HG02588 (cell line): ENCODE data around the gene GMPS.
A peak's percentile ranks its signal among the peaks of the same experiment; 100 is the strongest.
"Not testable (repeated sequence)": the region's sequence is repeated elsewhere in the genome, so short reads cannot be mapped to it uniquely, and the experiment has no call there.

Experiments
- ATAC-seq: cut with Tn5 transposase; IDR thresholded peaks from one replicate; pipeline ENCODE4 v1.9.1; 2021; ENCODE audit warnings: mild to moderate bottlenecking, moderate library complexity; ENCODE audit not compliant: unreplicated experiment

Gene GMPS

GRCh38 chr3:155870133-155870944 is at the start of gene GMPS:
Gene GMPS, plus strand, starts transcription at chr3:155870650. Its CDS starts 221 bp downstream, at chr3:155870871.
- ATAC-seq: peak; percentile 94

- not testable (repeated sequence) for ATAC-seq
These were observed 41.9 kb upstream of the GMPS start for GRCh38 chr3:155828490-155829098.

GRCh38 chr3:155835341-155836071 is 34.9 kb upstream of the GMPS start:
- no peak for ATAC-seq

GRCh38 chr3:155843569-155843968 is 26.9 kb upstream of the GMPS start:
- ATAC-seq: no peak

GRCh38 chr3:155846119-155846518 is 24.3 kb upstream of the GMPS start:
- no peak for ATAC-seq

GRCh38 chr3:155847993-155848392 is 22.5 kb upstream of the GMPS start:
- ATAC-seq: no peak

GRCh38 chr3:155849404-155849803 is 21.0 kb upstream of the GMPS start:
- not testable (repeated sequence) for ATAC-seq

GRCh38 chr3:155852341-155852740 is 18.1 kb upstream of the GMPS start:
- no peak for ATAC-seq

GRCh38 chr3:155853214-155854140 is 17.0 kb upstream of the GMPS start:
- ATAC-seq: peak; percentile 5

- peak; percentile 93 for ATAC-seq
These were observed 16.1 kb upstream of the GMPS start, which contains the start of gene SLC33A1 for GRCh38 chr3:155854141-155854940. Gene SLC33A1, minus strand, starts transcription at chr3:155854427. Its CDS starts 430 bp downstream, at chr3:155853997.

- ATAC-seq: no peak
These were observed 10.6 kb upstream of the GMPS start for GRCh38 chr3:155859859-155860258.

GRCh38 chr3:155860424-155860823 is 10.0 kb upstream of the GMPS start:
- not testable (repeated sequence) for ATAC-seq

- ATAC-seq: no peak
These were observed 8.8 kb upstream of the GMPS start for GRCh38 chr3:155861476-155862183.

- not testable (repeated sequence) for ATAC-seq
These were observed 8.0 kb upstream of the GMPS start for GRCh38 chr3:155862290-155862982.

- ATAC-seq: no peak
These were observed 7.2 kb upstream of the GMPS start for GRCh38 chr3:155863072-155863784.

GRCh38 chr3:155869691-155870090 is 759 bp upstream of the GMPS start:
- ATAC-seq: no peak

GRCh38 chr3:155870945-155871745 is 695 bp downstream of the GMPS start:
- ATAC-seq: peak; percentile 22
